Kidney (tissue), 14 donors: Measurements from ENCODE around the gene EVI5L. TPM values are rescaled to one million over a fixed set of nuclear protein-coding genes. Genes with fewer than 3 reads are reported as not detected.

Experiments used
- DNase-seq, 5 donors: peaks; one replicate each; pipeline ENCODE4 v3.0.0-alpha.2; 2013 to 2020
- FAIRE-seq: peaks from 2 replicates; lab custom pipeline; 2012; peaks lifted over from hg19 to GRCh38; lab: Jason Lieb, UNC
- H3K27ac ChIP-seq, 2 donors: one replicate each; pipeline ENCODE4 v1.7.0; 2013; ENCODE audit warnings: low read depth in 2 of 2, low read length in 2 of 2, inconsistent platforms in 1 of 2
- H3K27me3 ChIP-seq: one replicate; pipeline ENCODE4 v1.7.1; 2013; ENCODE audit warnings: low read length, inconsistent platforms; ENCODE audit not compliant: control insufficient read depth, insufficient read depth
- H3K36me3 ChIP-seq, 3 donors: one replicate each; pipeline versions ENCODE4 v1.7.0 to v1.7.1; 2013; ENCODE audit warnings: low read length in 3 of 3, control low read depth in 1 of 3, inconsistent platforms in 1 of 3; ENCODE audit not compliant: insufficient read depth in 3 of 3, control insufficient read depth in 2 of 3
- H3K4me1 ChIP-seq, 3 donors: one replicate each; pipeline versions ENCODE4 v1.7.0 to v1.7.1; 2013; ENCODE audit warnings: low read length in 3 of 3, inconsistent platforms in 1 of 3, low read depth in 1 of 3; ENCODE audit not compliant: control insufficient read depth in 2 of 3, insufficient read depth in 2 of 3
- H3K4me3 ChIP-seq, 3 donors: one replicate each; pipeline versions ENCODE4 v1.7.0 to v1.8.1; 2013; ENCODE audit warnings: low read length in 3 of 3, control low read depth in 1 of 3, inconsistent platforms in 1 of 3
- H3K9ac ChIP-seq, 3 donors: one replicate each; pipeline versions ENCODE4 v1.7.0 to v1.7.1; 2013; ENCODE audit warnings: low read length in 3 of 3, control low read depth in 1 of 3, inconsistent platforms in 1 of 3
- H3K9me3 ChIP-seq, 3 donors: one replicate each; pipeline versions ENCODE4 v1.7.0 to v1.7.1; 2013; ENCODE audit warnings: low read length in 3 of 3, control low read depth in 1 of 3, inconsistent platforms in 1 of 3; ENCODE audit not compliant: control insufficient read depth in 2 of 3, insufficient read depth in 1 of 3
- CTCF ChIP-seq: IDR thresholded peaks from 3 replicates; pipeline ENCODE4 v1.5.1; 2012; ENCODE audit warnings: mild to moderate bottlenecking, moderate library complexity, borderline replicate concordance; ENCODE audit not compliant: insufficient read depth; ENCODE audit errors: extremely low read depth
- intact Hi-C: fragments of 100-400 bp; cut with DNase I; formaldehyde crosslinking; loops from one replicate; pipeline ENCODE4 v1.11.1; 2022
- polyA plus RNA-seq: library from polyadenylated mRNA; stranded (reverse); fragments of 350-450 nt; fragmentation: Illumina TruSeq; extraction: RNeasy Lipid Tissue Mini Kit (QIAGEN cat#74804); gene quantifications from one replicate; pipeline ENCODE4 v1.2.3, GENCODE V29; 2014; ENCODE audit warnings: low read depth, low replicate concordance; ENCODE audit not compliant: insufficient read depth
- total RNA-seq: library from RNA; stranded (reverse); fragmentation: NEBNext Ultra II Directional; extraction: Animal tissue kit (Norgen Biotek cat#: 25700); gene quantifications from one replicate; pipeline ENCODE4 v1.2.1, GENCODE V29; 2021
- donor health status: control.
- donor health status: control.
- donor health status: control.
- donor health status: control.
- donor health status: control.
- donor health status: DM: yes; HTN: yes; CAD: no.
- donor health status: Normal renal cell carcinoma (clear cell type).

The EVI5L gene
- total and polyA plus RNA-seq, 2 donors from 2014 or later = 14.5 to 15.9 TPM

- Histone ChIP-seq H3K9ac (peak overlapping the region in 1 of 3 donors; percentile 23), H3K27ac (no peak overlapping the region), H3K4me3 (no peak overlapping the region), H3K9me3 (no peaks in the 10 kb centered on the region), H3K27me3 (no peaks in the 10 kb centered on the region), H3K4me1 (peaks cover 0 to 21% (median 12%) of the 10 kb centered on the region in 3 donors), H3K36me3 (peaks cover 0 to 6% (median 0%) of the 10 kb centered on the region in 3 donors)
- peak in 1 of 5 donors; percentile 61 for DNase-seq
- FAIRE-seq = no peak
- intact Hi-C loops = no loop called here
- no peak for TF ChIP-seq CTCF
Observed at GRCh38 chr19:7905859-7906258, 75.8 kb downstream of the EVI5L start.

- Histone ChIP-seq H3K4me3 (no peak overlapping the region), H3K4me1 (peaks cover 0 to 21% (median 12%) of the 10 kb centered on the region in 3 donors), H3K9ac (no peak overlapping the region), H3K36me3 (peaks cover 0 to 8% (median 2%) of the 10 kb centered on the region in 3 donors), H3K27ac (no peak overlapping the region), H3K9me3 (no peaks in the 10 kb centered on the region), H3K27me3 (no peaks in the 10 kb centered on the region)
- intact Hi-C loops = no loop called here
- TF ChIP-seq CTCF = no peak
- DNase-seq = peak in 1 of 5 donors; percentile 41
- no peak for FAIRE-seq
Observed at GRCh38 chr19:7907122-7907521, 77.1 kb downstream of the EVI5L start.

- TF ChIP-seq CTCF = no peak
- FAIRE-seq = no peak
- H3K4me3 ChIP-seq = no peak overlapping the region
- H3K27ac ChIP-seq = no peak overlapping the region
- intact Hi-C loops = no loop called here
- no peak overlapping the region for H3K9ac ChIP-seq
- no peaks in the 10 kb centered on the region for H3K9me3 ChIP-seq
- no peaks in the 10 kb centered on the region for H3K27me3 ChIP-seq
- H3K4me1 ChIP-seq = peaks cover 0 to 20% (median 12%) of the 10 kb centered on the region in 3 donors
- H3K36me3 ChIP-seq = peaks cover 0 to 10% (median 2%) of the 10 kb centered on the region in 3 donors
- peak in 1 of 5 donors; percentile 44 for DNase-seq
Observed at GRCh38 chr19:7907544-7907943, 77.5 kb downstream of the EVI5L start.

- intact Hi-C loops = no loop called here
- FAIRE-seq = no peak
- Histone ChIP-seq H3K27ac (no peak overlapping the region), H3K9me3 (no peaks in the 10 kb centered on the region), H3K9ac (no peak overlapping the region), H3K27me3 (no peaks in the 10 kb centered on the region), H3K4me3 (no peak overlapping the region), H3K36me3 (peaks cover 0 to 10% (median 2%) of the 10 kb centered on the region in 3 donors), H3K4me1 (peaks cover 0 to 16% (median 8%) of the 10 kb centered on the region in 3 donors)
- DNase-seq = peak in 1 of 5 donors; percentile 41
- no peak for TF ChIP-seq CTCF
Observed at GRCh38 chr19:7908078-7908699, 78.2 kb downstream of the EVI5L start.
